ENCODE results near the gene ERBB2. TPM values are rescaled to one million over a fixed set of nuclear protein-coding genes. Genes with fewer than 3 reads are reported as not detected.

The ERBB2 gene
- total and polyA plus RNA-seq, 10 of the 15 experiments (the other 5 are each of a cell fraction or from before 2014, with no cell fraction given), result 0.39 to 7.0 (median 4.3) TPM

DNA sequence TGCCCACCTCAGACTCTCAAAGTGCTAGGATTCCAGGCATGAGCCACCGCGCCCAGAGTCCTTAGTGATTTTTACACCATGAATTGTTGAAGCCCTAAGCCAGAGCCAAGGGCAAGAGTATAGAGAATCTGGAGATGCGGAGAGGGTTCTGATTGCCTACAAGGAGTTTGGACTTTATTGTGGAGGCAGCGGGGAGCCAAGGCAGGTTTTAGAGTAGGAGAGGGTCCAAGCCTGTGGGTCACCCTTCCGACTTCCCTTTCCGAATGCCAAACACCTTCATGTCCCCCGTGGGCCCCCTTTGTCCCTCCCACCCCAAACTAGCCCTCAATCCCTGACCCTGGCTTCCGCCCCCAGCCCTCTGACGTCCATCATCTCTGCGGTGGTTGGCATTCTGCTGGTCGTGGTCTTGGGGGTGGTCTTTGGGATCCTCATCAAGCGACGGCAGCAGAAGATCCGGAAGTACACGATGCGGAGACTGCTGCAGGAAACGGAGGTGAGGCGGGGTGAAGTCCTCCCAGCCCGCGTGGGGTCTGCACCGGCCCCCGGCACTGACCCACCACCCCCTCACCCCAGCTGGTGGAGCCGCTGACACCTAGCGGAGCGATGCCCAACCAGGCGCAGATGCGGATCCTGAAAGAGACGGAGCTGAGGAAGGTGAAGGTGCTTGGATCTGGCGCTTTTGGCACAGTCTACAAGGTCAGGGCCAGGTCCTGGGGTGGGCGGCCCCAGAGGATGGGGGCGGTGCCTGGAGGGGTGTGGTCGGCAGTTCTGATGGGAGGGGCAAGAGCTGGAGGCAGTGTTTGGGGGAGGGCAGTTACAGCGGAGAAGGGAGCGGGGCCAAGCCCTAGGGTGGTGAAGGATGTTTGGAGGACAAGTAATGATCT, 23.3 kb downstream of the ERBB2 start (continued):
- TF ChIP-seq, protein P1, sequence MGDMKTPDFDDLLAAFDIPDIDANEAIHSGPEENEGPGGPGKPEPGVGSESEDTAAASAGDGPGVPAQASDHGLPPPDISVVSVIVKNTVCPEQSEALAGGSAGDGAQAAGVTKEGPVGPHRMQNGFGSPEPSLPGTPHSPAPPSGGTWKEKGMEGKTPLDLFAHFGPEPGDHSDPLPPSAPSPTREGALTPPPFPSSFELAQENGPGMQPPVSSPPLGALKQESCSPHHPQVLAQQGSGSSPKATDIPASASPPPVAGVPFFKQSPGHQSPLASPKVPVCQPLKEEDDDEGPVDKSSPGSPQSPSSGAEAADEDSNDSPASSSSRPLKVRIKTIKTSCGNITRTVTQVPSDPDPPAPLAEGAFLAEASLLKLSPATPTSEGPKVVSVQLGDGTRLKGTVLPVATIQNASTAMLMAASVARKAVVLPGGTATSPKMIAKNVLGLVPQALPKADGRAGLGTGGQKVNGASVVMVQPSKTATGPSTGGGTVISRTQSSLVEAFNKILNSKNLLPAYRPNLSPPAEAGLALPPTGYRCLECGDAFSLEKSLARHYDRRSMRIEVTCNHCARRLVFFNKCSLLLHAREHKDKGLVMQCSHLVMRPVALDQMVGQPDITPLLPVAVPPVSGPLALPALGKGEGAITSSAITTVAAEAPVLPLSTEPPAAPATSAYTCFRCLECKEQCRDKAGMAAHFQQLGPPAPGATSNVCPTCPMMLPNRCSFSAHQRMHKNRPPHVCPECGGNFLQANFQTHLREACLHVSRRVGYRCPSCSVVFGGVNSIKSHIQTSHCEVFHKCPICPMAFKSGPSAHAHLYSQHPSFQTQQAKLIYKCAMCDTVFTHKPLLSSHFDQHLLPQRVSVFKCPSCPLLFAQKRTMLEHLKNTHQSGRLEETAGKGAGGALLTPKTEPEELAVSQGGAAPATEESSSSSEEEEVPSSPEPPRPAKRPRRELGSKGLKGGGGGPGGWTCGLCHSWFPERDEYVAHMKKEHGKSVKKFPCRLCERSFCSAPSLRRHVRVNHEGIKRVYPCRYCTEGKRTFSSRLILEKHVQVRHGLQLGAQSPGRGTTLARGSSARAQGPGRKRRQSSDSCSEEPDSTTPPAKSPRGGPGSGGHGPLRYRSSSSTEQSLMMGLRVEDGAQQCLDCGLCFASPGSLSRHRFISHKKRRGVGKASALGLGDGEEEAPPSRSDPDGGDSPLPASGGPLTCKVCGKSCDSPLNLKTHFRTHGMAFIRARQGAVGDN (IDR thresholded peaks at IDR 0.05), result no peak
- TF ChIP-seq SUPT20H (IDR thresholded peaks at IDR 0.05; ENCODE audit: borderline replicate concordance, control insufficient read depth, low read depth, low read length), result no peak
- TF ChIP-seq, protein P2, sequence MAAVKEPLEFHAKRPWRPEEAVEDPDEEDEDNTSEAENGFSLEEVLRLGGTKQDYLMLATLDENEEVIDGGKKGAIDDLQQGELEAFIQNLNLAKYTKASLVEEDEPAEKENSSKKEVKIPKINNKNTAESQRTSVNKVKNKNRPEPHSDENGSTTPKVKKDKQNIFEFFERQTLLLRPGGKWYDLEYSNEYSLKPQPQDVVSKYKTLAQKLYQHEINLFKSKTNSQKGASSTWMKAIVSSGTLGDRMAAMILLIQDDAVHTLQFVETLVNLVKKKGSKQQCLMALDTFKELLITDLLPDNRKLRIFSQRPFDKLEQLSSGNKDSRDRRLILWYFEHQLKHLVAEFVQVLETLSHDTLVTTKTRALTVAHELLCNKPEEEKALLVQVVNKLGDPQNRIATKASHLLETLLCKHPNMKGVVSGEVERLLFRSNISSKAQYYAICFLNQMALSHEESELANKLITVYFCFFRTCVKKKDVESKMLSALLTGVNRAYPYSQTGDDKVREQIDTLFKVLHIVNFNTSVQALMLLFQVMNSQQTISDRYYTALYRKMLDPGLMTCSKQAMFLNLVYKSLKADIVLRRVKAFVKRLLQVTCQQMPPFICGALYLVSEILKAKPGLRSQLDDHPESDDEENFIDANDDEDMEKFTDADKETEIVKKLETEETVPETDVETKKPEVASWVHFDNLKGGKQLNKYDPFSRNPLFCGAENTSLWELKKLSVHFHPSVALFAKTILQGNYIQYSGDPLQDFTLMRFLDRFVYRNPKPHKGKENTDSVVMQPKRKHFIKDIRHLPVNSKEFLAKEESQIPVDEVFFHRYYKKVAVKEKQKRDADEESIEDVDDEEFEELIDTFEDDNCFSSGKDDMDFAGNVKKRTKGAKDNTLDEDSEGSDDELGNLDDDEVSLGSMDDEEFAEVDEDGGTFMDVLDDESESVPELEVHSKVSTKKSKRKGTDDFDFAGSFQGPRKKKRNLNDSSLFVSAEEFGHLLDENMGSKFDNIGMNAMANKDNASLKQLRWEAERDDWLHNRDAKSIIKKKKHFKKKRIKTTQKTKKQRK (IDR thresholded peaks at IDR 0.05; ENCODE audit: low read depth, low read length), result no peak
- TF ChIP-seq RB1 (IDR thresholded peaks at IDR 0.05; ENCODE audit: borderline replicate concordance), result no peak
